ENCODE data around the gene CDCA7L.

- TF ChIP-seq ZNF280C (tag by site-specific recombination; IDR thresholded peaks at IDR 0.05): no peak
- TF ChIP-seq ZBTB21 (tag by site-specific recombination; IDR thresholded peaks at IDR 0.05): no peak
- no peak for TF ChIP-seq ZNF416 (tag by site-specific recombination; IDR thresholded peaks at IDR 0.05)
- TF ChIP-seq, protein P1, sequence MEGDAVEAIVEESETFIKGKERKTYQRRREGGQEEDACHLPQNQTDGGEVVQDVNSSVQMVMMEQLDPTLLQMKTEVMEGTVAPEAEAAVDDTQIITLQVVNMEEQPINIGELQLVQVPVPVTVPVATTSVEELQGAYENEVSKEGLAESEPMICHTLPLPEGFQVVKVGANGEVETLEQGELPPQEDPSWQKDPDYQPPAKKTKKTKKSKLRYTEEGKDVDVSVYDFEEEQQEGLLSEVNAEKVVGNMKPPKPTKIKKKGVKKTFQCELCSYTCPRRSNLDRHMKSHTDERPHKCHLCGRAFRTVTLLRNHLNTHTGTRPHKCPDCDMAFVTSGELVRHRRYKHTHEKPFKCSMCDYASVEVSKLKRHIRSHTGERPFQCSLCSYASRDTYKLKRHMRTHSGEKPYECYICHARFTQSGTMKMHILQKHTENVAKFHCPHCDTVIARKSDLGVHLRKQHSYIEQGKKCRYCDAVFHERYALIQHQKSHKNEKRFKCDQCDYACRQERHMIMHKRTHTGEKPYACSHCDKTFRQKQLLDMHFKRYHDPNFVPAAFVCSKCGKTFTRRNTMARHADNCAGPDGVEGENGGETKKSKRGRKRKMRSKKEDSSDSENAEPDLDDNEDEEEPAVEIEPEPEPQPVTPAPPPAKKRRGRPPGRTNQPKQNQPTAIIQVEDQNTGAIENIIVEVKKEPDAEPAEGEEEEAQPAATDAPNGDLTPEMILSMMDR (tag by site-specific recombination; IDR thresholded peaks at IDR 0.05): no peak
- no peak for TF ChIP-seq ZNF76 (tag by site-specific recombination; IDR thresholded peaks at IDR 0.05; ENCODE audit: borderline replicate concordance, low read depth)
- TF ChIP-seq ZFP41 (tag by site-specific recombination; IDR thresholded peaks at IDR 0.05; ENCODE audit: borderline replicate concordance): no peak
- no peak for TF ChIP-seq ZNF596 (tag by site-specific recombination; IDR thresholded peaks at IDR 0.05)
- TF ChIP-seq ZNF23 (tag by site-specific recombination; IDR thresholded peaks at IDR 0.05; ENCODE audit: borderline replicate concordance): no peak
- no peak for TF ChIP-seq EGR2 (tag by site-specific recombination; IDR thresholded peaks at IDR 0.05; ENCODE audit: low read depth)
- no peak for TF ChIP-seq ZFHX2 (tag by site-specific recombination; conservative IDR thresholded peaks at IDR 0.05)
These were observed 2.7 kb downstream of the CDCA7L start for GRCh38 chr7:21942955-21943354.
